CD4-positive, alpha-beta T cell (primary cell): Measurements from ENCODE around the gene HSD11B2. TPM values are rescaled to one million over a fixed set of nuclear protein-coding genes. Genes with fewer than 3 reads are reported as not detected.

ENCODE experiments used
- ATAC-seq: fragments of 200-7000 bp; cut with Tn5 transposase; one replicate; pipeline ENCODE4 v1.10.0; 2022; ENCODE audit warnings: mild to moderate bottlenecking; ENCODE audit not compliant: poor library complexity
- CTCF ChIA-PET: fragments of 350-600 bp; sonication (Branson Sonifier 250); formaldehyde crosslinking; loops from one replicate; lab custom pipeline; 2021; ENCODE audit warnings: antibody characterized with exemption, inconsistent platforms; lab: Charles Lee
- POLR2A ChIA-PET: fragments of 350-600 bp; sonication (Branson Sonifier 250); formaldehyde crosslinking; loops from one replicate; lab custom pipeline; 2021; ENCODE audit warnings: antibody characterized with exemption, inconsistent platforms; lab: Charles Lee
- DNase-seq, 14 experiments: peaks; one replicate each; pipeline ENCODE4 v3.0.0-alpha.2; 2013 to 2020; ENCODE audit warnings: mixed read lengths in 2 of 14
- H3K27ac ChIP-seq, 2 donors: one replicate each; pipeline versions ENCODE4 v1.5.1 to v1.7.0; 2013; ENCODE audit warnings: low read length in 2 of 2, low read depth in 1 of 2, mild to moderate bottlenecking in 1 of 2
- H3K27me3 ChIP-seq, 2 experiments: 1 replicate in 1 of 2; 2 replicates in 1 of 2; pipeline versions ENCODE4 v1.6.1 to v1.7.0; 2013; ENCODE audit warnings: low read length in 2 of 2, control low read depth in 1 of 2, mild to moderate bottlenecking in 1 of 2, moderate library complexity in 1 of 2; ENCODE audit not compliant: insufficient read depth in 2 of 2, control insufficient read depth in 1 of 2
- H3K36me3 ChIP-seq: one replicate; pipeline ENCODE4 v1.6.1; 2013; ENCODE audit warnings: low read length, control low read depth; ENCODE audit not compliant: insufficient read depth
- H3K4me1 ChIP-seq: one replicate; pipeline ENCODE4 v1.6.1; 2013; ENCODE audit warnings: low read length, control low read depth; ENCODE audit not compliant: insufficient read depth
- H3K4me3 ChIP-seq: one replicate; pipeline ENCODE4 v1.5.1; 2013; ENCODE audit warnings: mild to moderate bottlenecking, low read length, moderate library complexity
- H3K9me3 ChIP-seq, 2 experiments: 1 replicate in 1 of 2; 2 replicates in 1 of 2; pipeline versions ENCODE4 v1.6.1 to v1.7.0; 2013; ENCODE audit warnings: low read length in 2 of 2, mild to moderate bottlenecking in 2 of 2, control low read depth in 1 of 2, moderate library complexity in 1 of 2; ENCODE audit not compliant: control insufficient read depth in 1 of 2, insufficient read depth in 1 of 2
- H3K27ac Mint-ChIP-seq: one replicate; pipeline ENCODE4 v1.8.0; 2020; ENCODE audit warnings: mixed read lengths
- H3K27me3 Mint-ChIP-seq: one replicate; pipeline ENCODE4 v1.8.0; 2021; ENCODE audit warnings: mixed read lengths
- H3K36me3 Mint-ChIP-seq: one replicate; pipeline ENCODE4 v1.8.0; 2021; ENCODE audit warnings: low read depth, mixed read lengths
- H3K4me1 Mint-ChIP-seq: one replicate; pipeline ENCODE4 v1.8.0; 2021; ENCODE audit warnings: low read depth, mixed read lengths
- H3K4me3 Mint-ChIP-seq: one replicate; pipeline ENCODE4 v1.8.0; 2020; ENCODE audit warnings: mild to moderate bottlenecking, mixed read lengths
- H3K9me3 Mint-ChIP-seq: one replicate; pipeline ENCODE4 v1.8.0; 2020; ENCODE audit warnings: mixed read lengths
- CTCF ChIP-seq: fragments of 200-600 bp; IDR thresholded peaks from one replicate; pipeline ENCODE4 v1.8.0; 2022; ENCODE audit warnings: antibody characterized with exemption, mild to moderate bottlenecking
- intact Hi-C, 2 experiments: fragments of 100-400 bp; cut with DNase I in 1 of 2; cut with micrococcal nuclease in 1 of 2; formaldehyde crosslinking; loops; one replicate each; pipeline versions ENCODE4 v1.15.1 to v1.9.0; 2023 to 2025; cut with DNase I, micrococcal nuclease
- total RNA-seq, 174 experiments: library from RNA in 2 of 174; stranded (reverse) in 2 of 174; gene quantifications; one replicate each; pipeline ENCODE4 v1.2.3 and lab custom pipeline; 2021 to 2026

The HSD11B2 gene
- total RNA-seq, 2 experiments from 2014 or later, result not detected

DNA sequence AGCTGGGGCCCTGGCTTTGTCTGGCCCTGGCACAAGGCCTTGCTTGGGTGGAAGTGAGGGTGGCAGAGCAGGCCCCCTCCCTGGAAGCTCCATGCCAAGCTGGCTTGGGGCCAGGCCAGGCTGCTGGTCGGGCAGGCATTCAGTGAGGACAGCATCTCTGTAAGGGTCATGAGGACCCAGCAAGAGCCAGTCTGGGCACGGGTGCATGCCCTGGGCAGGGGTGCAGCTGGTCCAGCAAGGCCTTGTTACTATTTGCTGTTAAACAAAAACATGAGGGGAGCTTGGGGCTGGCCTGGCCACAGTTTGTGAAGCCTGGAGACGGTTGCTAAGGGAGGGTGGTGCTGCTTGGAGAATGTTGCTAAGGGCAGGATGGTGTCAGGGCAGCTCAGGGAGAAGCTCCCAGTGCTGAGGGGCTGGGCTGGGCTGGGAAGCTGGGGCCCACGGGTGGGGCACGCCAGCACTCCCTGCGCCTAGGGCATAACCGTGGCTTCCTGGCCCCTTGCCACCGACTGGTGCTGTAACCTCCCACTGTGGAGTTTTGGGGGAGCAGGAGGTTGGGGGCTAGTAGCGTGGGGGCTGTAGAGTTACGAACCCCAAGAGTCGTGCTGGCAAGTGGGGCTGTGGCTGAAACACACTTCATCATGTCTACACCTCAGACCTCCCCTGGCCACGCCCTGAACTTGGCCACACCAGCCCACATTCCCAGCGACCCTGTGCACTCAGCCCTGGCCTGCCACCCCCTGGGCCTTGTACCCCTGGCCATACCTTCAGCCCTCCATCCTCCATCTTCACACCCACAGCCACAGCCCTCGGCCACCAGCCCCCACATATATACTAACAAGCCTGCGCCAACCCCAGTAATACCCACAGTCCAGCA, 39.3 kb upstream of the HSD11B2 start:
- no peaks in the 10 kb centered on the region for H3K9me3 Mint-ChIP-seq
- Histone ChIP-seq H3K27ac (no peak overlapping the region), H3K27me3 (peaks cover 34 to 41% of the 10 kb centered on the region in 2 experiments), H3K4me1 (peaks cover 28% of the 10 kb centered on the region), H3K9me3 (peaks cover 0 to 15% of the 10 kb centered on the region in 2 experiments), H3K36me3 (no peaks in the 10 kb centered on the region), H3K4me3 (no peak overlapping the region)
- H3K27me3 Mint-ChIP-seq, result peaks cover 36% of the 10 kb centered on the region
- DNase-seq (no peak), ATAC-seq (no peak)
- ChIA-PET POLR2A (no interaction called here), CTCF (no interaction called here)
- H3K4me3 Mint-ChIP-seq, result no peak overlapping the region
- no peak for TF ChIP-seq CTCF
- no peak overlapping the region for H3K27ac Mint-ChIP-seq
- no peaks in the 10 kb centered on the region for H3K36me3 Mint-ChIP-seq
- intact Hi-C loops, result loop anchor here in 1 of 2 experiments (10.0 kb wide), 1 partner anchor 127 kb away; no protein-coding TSS in a partner anchor
- H3K4me1 Mint-ChIP-seq, result peaks cover 8% of the 10 kb centered on the region

GRCh38 chr16:67392301-67393059, 38.4 kb upstream of the HSD11B2 start:
- intact Hi-C loops, result loop anchor here in 1 of 2 experiments (10.0 kb wide), 1 partner anchor 128 kb away; no protein-coding TSS in a partner anchor
- Histone ChIP-seq H3K9me3 (peaks cover 0 to 15% of the 10 kb centered on the region in 2 experiments), H3K36me3 (no peaks in the 10 kb centered on the region), H3K27ac (no peak overlapping the region), H3K27me3 (peaks cover 37 to 44% of the 10 kb centered on the region in 2 experiments), H3K4me3 (no peak overlapping the region), H3K4me1 (peaks cover 28% of the 10 kb centered on the region)
- H3K27me3 Mint-ChIP-seq, result peaks cover 41% of the 10 kb centered on the region
- H3K9me3 Mint-ChIP-seq, result no peaks in the 10 kb centered on the region
- ATAC-seq (no peak), DNase-seq (no peak)
- no peak overlapping the region for H3K4me3 Mint-ChIP-seq
- no peak overlapping the region for H3K27ac Mint-ChIP-seq
- H3K4me1 Mint-ChIP-seq, result peaks cover 8% of the 10 kb centered on the region
- POLR2A ChIA-PET, result no interaction called here
- no peak for TF ChIP-seq CTCF
- CTCF ChIA-PET, result no interaction called here
- no peaks in the 10 kb centered on the region for H3K36me3 Mint-ChIP-seq

DNA sequence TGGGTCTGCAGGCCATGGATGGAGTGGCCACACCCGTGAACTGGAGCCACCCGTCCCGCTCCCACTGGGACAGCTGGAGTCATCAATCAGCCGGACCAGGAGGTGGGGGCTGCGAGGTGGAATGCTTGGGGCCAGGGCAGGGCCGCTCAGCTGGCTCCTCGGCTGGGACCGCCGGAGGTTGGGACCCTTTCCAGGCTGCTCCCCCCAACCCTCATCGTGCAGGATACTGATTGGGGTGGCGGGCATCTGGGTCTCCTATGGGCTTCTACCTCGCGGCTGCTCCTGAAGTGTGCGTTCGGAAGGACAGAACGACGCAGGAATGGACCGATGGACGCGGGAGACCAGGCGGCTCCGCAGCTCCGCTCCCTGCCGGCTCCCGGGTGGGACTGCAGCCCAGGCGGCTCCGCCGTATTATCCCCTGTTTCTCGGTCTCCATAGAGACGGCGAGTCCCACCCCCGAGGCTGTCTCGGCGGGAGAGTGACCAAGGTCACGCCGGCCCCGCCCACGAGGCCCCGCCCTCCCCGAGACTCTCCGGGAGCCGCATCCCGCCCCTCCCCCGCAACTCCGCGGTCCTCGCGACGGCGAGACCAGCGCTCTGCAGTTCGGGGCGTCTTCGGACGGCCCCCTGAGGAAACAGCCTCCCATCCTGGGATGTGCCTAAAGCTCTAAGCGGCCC, 37.7 kb upstream of the HSD11B2 start, which contains the start of gene TPPP3:
Gene TPPP3 (minus strand): TSS at position 388 of the 677 bp plus-strand sequence. CDS start 2,387 bp downstream, outside the sequence.
- peaks cover 37 to 44% of the 10 kb centered on the region in 2 experiments for H3K27me3 ChIP-seq
- Mint-ChIP-seq H3K36me3 (no peaks in the 10 kb centered on the region), H3K27me3 (peaks cover 41% of the 10 kb centered on the region), H3K4me1 (peaks cover 8% of the 10 kb centered on the region), H3K9me3 (no peaks in the 10 kb centered on the region), H3K4me3 (peak within 1 kb of the TSS; percentile 68), H3K27ac (no peak within 1 kb of the TSS)
- peaks cover 0 to 15% of the 10 kb centered on the region in 2 experiments for H3K9me3 ChIP-seq
- POLR2A ChIA-PET, result no interaction called here
- DNase-seq (peak in 7 of 14 experiments; percentile 18 to 74 (median 43)), ATAC-seq (peak; percentile 63)
- no peaks in the 10 kb centered on the region for H3K36me3 ChIP-seq
- no peak within 1 kb of the TSS for H3K27ac ChIP-seq
- peak; percentile 32 for TF ChIP-seq CTCF
- CTCF ChIA-PET, result no interaction called here
- peak within 1 kb of the TSS; percentile 28 for H3K4me3 ChIP-seq
- peaks cover 28% of the 10 kb centered on the region for H3K4me1 ChIP-seq
- intact Hi-C loops, result loop anchor here in 1 of 2 experiments (10.0 kb wide), 1 partner anchor 128 kb away; no protein-coding TSS in a partner anchor
